Skin of body (tissue), 2 donors: ENCODE results near the gene CYP26B1. TPM values are rescaled to one million over a fixed set of nuclear protein-coding genes. Genes with fewer than 3 reads are reported as not detected.

Experiments used
- DNase-seq: peaks from one replicate; lab custom pipeline; 2025; lab: John Stamatoyannopoulos, UW
- total RNA-seq: library from RNA; depleted of rRNA; stranded (reverse); fragments of >200 nt; gene quantifications from one replicate; pipeline ENCODE4 v1.2.3, GENCODE V29; 2014

Gene CYP26B1
- total RNA-seq, 1 donor from 2014 or later, result 25.9 TPM

DNA sequence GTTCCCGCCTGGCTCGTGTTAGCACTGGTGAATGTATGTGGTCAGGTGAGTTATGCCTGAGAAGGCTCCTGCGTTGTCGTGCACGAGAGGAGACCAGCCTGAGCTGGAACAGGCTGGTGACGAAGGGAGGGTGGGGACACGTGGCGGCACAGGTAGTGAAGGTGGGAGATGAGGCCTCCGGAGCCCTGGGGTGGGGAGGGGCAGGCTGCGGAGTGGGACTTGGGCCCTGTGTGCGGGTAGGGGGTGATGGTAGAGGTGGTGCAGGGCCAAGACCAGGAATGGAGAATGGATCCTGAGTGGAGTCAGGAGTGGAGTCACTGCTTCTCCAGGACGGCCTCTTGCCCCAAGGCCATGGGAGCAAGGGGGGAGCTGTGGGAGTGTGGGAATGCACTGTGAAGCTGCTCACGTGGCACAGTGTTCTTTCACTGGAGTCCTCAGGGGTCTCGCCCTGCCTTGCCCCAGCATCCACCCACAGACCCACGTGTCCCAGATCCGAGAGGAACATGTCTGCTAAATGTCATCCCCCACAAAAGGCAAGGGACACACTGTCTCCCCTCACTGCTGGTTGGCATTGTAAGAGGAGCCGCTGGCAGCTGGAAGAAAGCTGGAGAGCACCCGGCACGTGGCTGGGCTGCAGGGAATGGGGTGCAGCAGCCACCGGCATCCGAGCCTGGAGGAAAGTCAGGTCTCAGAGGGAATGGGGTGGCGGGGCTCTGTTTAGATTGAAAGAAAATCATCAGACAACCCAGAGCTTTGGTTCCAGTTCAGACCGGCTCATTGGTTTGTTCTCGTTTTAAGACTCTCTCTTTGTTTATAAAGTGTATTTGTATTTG is 63.7 kb downstream of the CYP26B1 start:
- peak; percentile 21 for DNase-seq

DNA sequence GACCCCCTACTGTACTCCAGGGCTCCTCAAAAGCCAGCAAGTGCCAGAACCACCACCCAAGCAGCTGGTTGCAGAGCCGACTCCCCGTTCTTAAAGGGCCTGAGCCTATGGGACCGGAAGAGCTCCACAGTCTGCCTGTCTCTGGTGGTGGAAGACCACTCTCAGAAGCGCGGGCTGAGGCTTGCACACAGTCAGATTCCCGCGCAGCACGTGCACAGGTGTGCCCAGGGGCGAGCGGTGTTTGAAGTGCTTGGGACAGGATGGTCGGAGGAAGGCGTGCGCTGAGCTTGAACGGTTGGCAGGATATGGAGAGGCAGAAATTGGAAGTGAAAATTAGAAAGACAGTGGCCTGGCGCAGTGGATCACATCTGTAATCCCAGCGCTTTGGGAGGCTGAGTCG is 64.8 kb downstream of the CYP26B1 start:
- no peak for DNase-seq

DNA sequence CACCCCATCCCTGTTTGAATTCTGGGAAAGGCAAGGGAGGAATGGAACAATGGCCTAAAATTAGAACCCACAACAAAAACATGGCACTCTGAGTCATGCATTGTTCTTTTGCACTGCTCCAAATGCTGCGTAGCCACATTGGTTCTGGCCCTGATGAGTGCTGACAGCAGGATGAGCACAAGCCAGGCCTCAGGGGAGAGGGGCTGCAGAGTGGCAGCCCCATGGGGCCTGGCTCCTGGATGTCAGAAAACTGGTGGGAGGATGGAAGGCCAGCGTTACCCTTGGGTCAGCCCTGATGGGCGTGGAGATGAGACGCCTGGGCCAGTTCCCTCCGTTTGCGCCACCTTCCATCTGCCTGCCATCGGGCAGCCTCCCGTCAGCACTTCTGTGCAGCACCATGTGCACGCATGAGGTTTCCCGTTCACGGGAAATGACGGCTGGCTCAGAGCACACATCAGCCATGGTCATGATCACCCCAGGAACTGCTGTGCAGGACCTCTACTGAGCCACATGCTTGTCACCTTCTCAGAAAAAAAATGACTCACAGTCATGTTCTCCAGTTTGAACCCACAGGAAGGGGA is 65.6 kb downstream of the CYP26B1 start:
- peak; percentile 15 for DNase-seq

DNA sequence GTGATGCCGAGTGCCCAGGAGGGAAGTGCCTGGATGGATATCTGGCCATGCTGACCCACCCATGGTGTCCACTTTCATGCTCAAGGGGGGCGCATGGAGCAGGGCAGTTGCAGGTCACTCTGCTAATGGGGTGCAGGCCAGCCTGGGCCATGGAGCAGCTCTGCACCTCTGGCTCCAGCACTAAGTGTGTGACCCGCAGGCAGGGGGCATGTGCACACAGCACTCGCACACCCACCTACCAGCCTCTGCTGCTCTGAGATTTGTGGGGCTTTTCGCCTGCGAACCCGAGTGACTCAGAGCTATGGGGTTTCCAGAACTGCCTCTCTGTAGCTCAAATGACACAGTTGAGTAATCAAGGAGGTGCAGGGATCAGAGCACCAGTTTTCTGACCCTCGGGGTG is 66.2 kb downstream of the CYP26B1 start:
- no peak for DNase-seq

DNA sequence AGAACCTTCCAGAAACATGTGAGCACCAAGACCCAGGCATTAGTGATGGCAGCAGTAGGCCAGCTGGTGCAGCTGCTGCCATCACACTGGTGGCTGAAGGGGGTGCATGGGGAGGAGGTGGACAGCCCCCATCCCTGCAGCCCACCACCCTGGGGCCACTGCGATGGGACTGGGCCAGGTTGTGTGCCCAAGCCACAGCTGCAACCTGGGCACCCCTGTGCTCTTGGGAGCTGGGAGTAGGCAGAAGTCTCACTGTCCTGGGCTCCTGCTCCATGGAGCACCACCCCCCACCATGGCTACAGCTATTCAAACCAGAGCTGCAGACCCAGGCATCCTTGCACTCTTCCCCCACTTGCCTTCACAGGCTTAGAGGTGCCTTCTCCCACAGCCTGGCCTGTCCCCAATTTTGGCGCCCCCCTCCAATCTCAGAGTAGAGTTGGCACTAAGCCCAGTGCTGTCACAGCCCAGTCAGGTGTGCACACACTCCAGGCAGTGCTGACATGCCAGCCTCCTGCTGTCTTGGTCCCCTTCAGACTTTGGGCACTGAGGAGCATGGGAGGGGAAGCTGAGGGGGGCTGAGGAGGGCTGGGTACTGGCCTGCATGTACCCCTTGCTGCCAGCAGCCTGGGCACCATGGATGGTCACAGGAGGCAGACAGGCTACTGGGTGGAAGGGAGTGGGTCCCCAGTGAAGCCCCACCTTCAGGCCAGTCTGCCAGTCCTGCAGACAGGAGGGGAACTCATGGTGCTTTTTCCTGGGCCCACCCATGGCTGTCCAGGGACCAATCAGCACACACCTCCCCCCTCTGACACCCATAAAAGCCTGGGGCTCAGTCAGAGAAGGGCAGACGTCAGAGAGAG is 67.1 kb downstream of the CYP26B1 start:
- no peak for DNase-seq
